GM21515 (cell line): ENCODE measurements around the gene RPL10.
"Not testable (repeated sequence)": the region's sequence is repeated elsewhere in the genome, so short reads cannot be mapped to it uniquely, and the experiment has no call there.

ENCODE experiments used
- ATAC-seq: cut with Tn5 transposase; IDR thresholded peaks from one replicate; pipeline ENCODE4 v1.9.1; 2021; ENCODE audit not compliant: unreplicated experiment

The RPL10 gene

DNA sequence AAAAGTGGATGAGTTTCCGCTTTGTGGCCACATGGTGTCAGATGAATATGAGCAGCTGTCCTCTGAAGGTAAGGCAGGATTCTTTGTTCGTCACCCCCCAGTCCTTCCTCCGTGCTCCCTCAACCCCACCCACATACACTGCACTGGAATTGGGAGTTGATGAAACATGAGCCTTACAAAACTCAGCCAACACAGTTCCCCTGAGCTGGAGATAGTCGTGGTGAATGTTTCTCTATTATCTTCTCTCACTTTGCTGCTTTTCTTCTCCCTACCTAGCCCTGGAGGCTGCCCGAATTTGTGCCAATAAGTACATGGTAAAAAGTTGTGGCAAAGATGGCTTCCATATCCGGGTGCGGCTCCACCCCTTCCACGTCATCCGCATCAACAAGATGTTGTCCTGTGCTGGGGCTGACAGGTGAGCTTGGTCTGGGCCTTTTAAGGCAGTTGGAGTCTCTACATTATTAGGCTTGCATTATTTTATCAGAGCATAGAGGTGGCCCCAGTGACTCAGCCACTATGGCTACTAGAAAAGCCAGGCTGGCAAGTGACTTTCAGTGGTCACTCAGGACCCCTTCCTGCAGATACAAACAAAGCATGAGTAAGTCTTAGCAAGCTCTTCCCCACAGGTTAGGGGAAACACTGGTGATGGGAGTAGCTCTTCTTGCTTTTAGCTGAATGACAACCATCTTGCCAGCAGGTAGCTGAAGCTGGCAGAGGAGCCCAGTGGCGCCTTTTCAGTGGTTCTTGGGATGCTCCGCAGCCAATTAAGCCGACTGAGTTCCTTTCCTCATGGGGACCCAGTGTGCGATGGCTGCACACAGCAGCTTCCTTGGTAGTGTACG, 1.6 kb downstream of the RPL10 start:
- ATAC-seq, result no peak

DNA sequence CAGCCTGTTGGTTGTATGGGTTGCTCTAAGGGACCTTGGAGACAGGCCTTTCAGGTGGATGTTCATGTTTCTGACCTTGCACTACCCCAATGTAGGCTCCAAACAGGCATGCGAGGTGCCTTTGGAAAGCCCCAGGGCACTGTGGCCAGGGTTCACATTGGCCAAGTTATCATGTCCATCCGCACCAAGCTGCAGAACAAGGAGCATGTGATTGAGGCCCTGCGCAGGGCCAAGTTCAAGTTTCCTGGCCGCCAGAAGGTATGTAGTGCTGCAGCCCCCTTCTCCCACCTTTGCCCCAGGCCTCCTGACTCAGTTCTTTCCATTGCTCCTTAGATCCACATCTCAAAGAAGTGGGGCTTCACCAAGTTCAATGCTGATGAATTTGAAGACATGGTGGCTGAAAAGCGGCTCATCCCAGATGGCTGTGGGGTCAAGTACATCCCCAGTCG, 2.2 kb downstream of the RPL10 start:
- not testable (repeated sequence) for ATAC-seq

DNA sequence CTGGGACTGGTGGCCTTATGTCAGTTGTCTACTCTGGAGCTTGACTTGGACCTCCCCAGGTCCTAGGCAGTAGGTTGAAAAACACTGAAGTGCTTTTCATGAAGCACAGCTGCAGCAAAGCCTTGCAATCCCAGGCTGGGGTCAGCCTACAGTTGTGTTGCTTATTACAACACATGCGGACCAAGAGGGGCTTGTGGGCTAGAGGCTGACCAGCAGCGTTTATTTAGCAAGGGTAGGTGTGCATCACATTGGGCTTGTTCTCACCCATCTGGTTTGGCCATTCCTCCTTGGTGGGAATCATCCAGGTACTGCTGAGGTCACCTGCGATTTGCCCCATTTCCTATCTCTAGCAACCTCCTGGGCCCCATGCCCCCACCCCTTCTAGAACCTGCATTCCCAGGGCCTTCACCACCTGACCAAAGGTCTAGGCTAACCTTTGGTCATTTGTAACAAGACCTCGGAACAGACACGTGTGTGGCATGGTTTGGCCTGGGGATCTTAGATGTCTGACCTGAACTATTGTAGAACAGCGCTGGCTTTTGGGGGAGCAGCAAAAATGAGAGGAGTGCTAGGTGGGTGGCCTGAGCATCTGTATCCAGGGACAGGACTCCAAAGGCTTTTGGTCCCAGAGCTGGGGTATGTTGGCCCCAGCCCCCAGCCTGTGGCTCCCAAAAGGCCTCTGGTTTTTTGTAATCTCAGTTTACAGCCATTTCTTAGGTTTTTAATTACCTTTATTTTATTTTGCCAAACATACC, 3.0 kb downstream of the RPL10 start:
- no peak for ATAC-seq

DNA sequence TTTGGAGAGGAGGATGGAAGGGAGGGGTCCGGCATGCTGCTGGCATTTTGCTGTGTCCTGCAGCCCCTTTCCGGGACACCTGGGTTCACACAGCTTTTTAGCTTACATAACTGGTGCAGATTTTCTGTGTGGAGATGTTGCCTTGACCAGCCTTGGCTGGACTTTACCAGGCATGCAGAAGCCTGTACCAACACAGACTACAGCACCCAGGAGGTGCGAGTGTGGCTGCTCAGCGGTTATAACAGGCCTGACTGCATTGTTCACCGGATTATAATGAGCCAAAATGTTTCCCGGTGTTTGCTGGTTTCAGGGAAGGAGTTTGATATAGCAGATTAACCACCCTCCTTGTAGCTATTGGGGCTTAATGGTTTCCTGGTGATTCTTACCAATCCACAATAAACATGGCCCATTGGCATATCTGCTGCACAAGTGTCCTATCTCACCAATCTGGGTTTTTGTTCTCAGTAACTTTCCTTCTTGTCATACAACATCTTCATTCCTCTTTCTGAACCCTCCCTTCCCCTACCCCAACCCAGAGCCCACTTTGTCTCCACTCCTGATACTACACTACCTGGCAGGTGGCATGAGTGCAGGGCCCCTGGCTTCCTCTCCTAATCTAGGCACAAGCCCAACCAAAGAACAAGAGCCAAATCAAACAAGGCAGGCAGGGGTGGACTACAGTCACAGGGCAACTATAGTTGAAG, 3.9 kb downstream of the RPL10 start:
- no peak for ATAC-seq

DNA sequence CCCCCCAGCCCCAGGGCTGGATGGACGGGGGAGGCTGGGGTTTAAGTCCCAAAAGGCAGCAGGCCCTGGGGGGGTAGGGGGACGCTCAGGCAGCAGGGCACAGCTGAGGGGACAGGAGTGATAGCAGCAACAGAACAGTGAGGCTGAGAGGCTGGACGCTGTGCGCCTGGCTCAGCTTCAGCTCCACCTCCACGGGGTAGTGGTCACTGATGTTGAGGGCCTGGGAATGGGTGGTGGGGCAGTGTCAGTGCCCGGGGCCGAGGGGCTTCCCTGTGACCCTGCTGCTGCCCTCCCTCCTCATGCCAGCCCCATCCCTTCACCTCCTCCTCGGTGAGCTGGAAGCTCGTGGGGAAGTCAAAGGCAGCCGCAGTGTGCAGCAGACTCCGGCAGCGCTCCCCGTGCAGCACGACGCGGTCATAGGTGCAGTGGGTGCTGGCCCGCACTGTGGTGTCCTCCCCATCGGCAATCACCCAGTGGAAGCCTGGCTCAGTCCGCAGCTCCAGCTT, 4.5 kb downstream of the RPL10 start:
- no peak for ATAC-seq

DNA sequence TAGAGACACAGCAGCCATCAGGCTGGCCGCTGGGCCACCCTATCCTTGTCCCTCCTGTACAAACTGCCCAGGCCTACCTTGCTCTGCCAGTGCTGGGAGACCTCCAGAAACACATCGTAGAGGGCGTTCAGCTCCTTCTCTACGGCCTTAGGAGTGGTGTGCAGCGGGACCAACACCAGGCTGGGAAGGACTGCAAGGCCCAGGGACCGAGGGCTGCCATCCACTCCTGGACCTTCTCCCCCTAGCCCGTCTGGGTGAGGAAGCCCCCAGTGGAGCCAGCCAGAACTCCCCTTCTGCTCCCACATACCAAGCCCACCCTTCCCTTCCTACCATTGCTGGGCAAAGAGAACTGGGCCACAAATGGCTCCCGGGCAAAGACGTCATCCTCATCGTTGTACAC, 5.0 kb downstream of the RPL10 start:
- no peak for ATAC-seq

DNA sequence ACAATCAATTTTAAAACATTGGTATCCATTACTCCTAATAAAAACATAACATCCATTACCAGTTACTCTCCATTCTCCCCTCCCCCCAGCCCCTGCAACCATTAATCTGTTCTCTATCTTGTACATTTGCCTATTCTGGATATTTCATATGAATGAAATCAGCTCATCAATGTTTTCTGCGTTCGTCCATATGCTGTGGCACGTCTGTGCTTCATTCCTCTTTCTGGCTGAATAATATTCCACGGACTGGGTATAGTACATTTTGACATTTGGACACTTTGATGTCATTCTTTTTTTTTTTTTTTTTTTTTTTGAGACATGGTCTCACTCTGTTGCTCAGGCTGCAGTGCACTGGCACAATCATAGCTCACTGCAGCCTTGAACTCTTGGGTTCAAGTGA, 5.7 kb downstream of the RPL10 start:
- no peak for ATAC-seq

DNA sequence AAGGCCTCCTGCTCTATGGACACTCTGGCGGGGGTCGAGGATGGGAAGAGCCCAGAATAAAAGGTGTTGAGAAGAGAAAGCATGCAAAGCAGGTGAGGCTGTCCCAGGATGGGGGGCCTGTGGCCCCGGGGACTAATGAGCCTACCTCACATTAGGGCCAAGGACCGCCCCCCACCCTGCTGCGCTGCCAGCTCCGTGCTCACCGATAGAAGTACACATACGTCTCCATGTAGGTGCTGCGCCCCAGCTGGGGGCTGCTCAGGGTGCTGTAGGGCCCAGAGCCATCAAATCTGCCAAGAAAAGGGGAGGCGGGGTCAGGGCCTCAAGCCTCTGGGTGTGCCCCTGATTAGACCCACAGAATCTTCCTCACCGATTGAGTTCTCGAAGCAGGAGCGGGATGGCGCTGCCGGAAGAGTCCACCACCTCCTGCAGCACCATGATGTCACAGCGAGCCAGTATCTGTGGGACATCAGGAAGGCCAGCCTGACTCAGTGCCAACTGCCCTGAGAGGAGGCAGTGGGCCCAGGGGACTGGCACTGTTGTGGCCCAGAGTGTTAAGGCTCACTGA, 6.5 kb downstream of the RPL10 start:
- ATAC-seq, result no peak

DNA sequence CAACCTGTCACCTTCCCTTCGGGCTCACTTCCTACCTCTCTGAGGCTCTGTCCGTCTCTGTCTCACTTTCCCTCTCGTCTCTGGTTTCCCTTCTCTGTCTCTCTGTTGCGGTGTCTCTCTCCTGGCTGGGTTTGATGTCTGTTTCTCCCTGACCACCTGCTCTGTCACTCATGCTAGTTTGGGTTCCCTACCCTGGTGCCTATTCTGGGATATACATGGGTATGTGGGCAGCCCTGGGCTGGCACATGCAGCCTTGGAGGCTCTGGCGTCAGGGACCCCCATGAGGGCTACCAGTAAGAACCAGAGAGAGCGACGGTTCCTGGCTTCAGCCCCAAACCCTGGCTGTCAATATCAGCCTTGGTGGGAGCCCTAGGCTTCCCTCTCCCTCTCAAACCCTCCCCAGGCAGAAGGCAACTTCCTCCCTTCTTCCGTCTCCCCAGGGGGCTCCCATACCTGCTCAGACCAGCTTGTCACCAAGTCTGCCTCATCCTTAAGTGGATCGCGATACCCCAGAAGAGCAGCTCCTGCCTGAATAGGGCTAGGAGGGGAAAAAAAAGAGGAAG, 10.6 kb downstream of the RPL10 start:
- no peak for ATAC-seq

DNA sequence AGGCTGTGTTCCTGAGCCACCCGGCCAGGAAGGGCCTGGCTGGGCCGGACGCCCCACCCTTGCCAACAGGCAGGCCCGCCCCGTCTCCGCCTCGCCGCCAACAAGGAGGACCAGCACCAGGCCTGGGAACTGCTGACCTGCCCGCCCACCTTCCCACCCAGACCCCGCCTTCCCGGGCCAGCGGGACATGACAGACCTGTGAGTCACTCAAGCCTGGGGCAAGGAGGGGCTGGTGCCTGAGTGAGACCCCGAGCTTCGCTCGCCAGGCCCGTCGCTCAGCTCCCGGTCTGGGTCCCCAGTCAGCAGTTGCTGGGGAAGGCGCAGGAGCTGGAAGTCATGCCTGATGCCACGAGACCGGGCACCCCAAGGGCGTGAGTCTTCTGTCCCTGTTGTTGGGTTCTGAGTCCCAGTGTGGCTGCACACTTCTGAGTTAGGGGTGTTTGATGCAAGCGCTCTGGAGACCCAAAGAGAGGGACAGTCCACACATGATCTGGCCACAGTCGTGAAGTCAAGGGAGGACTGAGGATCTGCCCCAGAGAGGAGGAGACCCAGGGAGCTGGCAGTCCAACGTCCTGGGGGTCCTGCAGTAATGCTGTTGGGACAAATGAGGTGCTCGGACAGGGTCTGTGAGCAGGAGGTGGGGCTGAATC, 11.2 kb downstream of the RPL10 start, which contains the start of gene DNASE1L1:
TSS of gene DNASE1L1 (minus strand) at position 33 of the 650 bp plus-strand sequence. CDS start 3,686 bp downstream, outside the sequence.
- ATAC-seq, result no peak

DNA sequence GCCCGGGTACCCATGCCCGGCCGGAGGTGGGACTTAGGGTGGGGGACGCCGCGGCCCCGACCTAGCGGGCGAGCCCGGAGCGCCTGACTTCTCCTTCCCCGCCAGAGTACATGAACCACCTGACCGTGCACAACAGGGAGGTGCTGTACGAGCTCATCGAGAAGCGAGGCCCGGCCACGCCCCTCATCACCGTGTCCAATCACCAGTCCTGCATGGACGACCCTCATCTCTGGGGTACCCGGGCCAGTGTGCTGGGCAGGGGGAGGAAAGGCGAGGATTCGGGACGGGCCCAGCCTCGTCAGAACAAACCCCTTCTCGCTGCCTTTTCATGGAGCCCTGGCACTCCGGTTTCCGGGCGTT, 13.8 kb downstream of the RPL10 start:
- peak; percentile 48 for ATAC-seq

DNA sequence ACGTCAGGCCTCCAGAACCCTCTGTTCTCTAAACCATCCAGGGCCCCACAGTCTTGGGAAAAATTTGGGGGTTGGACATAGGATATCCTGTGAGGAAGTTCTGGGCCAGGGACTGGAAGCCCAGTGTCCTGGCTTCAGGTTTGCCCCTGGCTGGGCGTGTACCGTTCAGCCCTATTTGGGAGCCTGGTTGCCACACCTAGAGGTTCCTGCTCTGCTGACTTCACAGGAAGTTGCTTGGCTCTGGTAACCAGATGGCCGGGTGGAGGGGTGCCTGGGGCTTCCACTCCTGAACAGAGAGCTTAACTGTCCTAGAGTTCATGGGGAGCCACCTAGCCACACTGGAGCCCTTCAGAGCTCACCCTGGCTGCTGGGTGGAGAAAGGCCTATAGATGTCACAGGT, 14.3 kb downstream of the RPL10 start:
- no peak for ATAC-seq

DNA sequence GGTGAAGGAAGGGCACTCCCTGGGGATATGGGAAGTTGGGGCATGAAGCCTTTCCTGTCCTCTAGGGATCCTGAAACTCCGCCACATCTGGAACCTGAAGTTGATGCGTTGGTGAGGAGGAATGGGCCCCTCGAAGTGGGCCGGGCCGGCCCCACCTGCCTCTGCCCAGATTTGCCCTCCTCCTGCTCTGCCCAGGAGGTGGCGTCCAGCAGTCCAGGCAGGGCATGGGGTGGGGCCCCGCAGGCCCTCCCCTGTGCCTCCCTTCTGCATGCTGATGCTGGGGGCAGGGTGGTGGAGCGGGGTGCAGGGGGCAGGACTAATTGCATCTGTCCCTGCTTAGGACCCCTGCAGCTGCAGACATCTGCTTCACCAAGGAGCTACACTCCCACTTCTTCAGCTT, 15.0 kb downstream of the RPL10 start:
- ATAC-seq, result no peak

DNA sequence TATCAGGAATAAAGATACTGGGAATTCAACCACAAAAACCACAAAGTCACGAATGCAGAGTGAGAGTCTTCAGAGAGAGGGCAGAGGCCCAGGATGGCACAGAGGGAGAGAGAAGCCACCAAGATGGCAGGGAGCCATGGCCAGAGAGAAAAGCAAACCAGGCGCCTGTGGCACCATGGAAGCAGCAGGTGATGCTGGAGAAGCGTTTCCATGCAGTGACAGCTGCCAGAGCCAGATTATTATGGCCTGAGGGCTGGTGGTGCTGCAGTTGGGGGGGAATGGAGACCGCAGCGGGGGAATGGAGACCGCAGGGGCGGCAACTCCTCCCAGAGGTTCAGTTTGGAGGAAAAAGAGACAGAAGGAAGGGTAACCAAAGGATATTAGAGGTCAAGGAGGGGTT, 19.0 kb downstream of the RPL10 start:
- ATAC-seq, result no peak

DNA sequence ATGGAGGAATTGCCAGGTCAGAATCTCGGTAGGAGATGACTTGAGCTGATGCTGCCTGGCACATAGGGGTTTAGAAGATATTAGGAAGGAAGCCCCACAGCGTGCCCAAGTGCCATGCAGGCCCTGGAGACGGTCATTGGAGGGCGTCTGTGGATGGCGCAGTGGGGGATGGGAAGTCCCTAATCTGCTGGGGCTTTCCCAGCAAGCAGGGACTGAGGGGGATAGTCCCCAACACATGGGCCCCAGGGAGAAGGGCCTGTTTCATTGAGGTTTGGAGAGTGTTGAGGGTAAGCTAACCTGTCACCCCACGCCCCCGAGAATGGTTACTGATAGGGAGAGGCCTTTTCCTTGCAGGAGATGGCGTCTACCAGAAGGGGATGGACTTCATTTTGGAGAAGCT, 21.0 kb downstream of the RPL10 start:
- ATAC-seq, result no peak

DNA sequence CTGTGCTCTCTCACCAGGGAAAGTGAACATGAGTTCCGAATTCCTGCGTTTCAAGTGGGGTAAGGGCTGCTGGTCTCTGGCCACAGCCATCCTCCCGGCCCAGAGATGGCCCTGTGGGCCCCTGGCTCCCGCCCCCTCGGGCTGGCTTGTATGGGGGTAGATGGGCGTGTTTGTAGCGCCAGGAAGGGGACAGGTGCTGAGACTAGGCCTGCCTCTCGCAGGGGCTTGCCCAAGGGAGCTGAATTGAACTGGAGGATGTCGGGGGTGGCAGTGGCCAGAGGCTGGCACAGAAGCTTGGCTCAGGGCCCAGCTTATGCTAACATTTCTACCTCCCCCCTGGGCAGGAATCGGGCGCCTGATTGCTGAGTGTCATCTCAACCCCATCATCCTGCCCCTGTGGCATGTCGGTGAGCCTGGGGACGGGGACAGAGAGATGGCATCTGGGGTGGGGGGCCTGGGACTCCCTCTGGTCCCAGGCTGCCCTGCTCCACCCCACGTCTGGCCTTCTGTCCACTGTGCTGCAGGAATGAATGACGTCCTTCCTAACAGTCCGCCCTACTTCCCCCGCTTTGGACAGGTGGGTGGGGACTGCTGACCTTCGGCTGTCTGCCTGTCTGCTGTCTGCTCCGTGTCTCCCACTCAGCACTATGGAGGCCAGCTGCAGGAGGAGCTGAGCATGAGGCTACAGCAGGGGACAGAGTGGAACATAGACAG, 21.7 kb downstream of the RPL10 start:
- no peak for ATAC-seq

DNA sequence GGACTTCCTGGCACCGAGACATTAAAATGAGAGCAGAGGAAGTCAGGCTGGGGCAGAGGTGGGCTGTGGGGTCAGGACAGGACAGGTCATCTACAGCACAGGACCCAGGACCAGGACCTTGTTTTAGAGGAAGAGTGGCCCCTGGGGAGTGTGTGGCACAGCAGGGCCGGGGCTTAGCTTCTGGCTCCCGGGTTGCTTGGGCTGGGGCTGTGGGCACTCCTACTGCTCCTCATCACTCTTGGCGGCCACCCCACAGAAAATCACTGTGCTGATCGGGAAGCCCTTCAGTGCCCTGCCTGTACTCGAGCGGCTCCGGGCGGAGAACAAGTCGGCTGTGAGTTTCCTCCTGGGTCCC, 22.2 kb downstream of the RPL10 start:
- no peak for ATAC-seq

DNA sequence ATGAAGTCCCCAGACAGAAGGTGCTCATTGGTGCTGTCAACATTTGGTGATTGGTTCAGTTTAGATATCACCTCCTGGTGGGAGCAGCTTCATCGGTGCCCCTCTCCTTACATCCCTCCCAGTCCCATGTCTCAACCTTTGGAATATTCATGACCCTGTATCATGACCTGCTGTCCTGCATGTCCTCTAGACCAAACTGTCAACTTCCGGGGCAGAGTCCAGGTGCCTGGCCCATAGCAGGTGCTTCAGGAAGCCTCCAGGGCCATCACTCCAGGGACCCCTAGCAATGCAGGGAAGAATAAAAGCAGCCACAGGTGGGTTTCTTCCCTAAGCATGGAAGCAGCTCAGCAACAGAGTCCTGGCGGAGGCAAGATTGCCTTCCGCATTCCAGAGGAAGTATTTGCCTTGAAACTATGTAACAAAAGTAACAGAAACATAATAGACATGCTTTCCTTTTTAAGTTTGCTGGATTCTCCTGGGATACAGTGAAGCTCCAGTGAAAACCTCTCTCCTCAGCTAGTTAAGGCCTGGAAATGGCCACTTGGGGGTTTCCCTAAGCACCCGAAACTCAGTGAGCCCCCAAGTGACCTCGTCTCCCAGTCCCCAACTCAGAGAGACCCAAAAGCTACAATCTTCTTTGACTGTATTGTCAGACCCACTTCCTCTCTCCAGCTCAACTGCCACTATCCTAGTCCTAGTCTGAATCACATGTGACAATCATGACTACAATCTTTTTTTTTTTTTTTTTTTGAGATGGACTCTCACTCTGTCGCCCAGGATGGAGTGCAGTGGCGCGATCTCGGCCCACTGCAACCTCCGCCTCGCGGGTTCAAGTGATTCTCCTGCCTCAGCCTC, 29.0 kb downstream of the RPL10 start:
- no peak for ATAC-seq
